ENCODE data around the gene NEK11. TPM values are rescaled to one million over a fixed set of nuclear protein-coding genes. Genes with fewer than 3 reads are reported as not detected.

Gene NEK11
- total RNA-seq, 2 experiments from 2014 or later: 1.6 to 4.2 TPM

DNA sequence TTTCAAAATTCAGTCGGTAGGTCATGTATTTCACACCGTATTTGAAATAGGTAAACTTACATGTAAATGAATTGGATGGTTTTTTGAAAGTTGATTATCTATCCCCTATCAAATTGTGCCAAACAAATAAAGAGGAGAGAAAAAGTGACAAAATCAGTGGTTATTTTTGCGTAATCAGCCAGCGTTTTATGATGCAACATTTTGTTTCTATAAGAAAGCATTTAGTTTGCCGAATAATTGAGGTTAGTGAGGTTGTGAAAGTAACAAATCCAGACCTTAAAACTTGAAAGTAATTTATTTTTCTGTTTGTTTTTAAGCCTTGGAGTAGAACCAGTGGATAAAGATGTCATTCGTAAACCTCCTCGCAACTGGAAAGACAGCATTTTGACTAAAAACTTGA, 29.4 kb upstream of the NEK11 start:
- no peaks in the 10 kb centered on the region for H3K9me3 ChIP-seq (ENCODE audit: control insufficient read depth in 1 of 2, insufficient read depth in 1 of 2, low read length in 2 of 2)
- no peaks in the 10 kb centered on the region for H3K27me3 ChIP-seq (ENCODE audit: control insufficient read depth in 1 of 2, insufficient read depth in 2 of 2, low read length in 2 of 2)
- H3K27ac ChIP-seq (ENCODE audit: low read depth in 1 of 2, low read length in 2 of 2): no peak overlapping the region
- Mint-ChIP-seq H3K27ac (no peak overlapping the region), H3K9me3 (no peaks in the 10 kb centered on the region), H3K27me3 (no peaks in the 10 kb centered on the region), H3K36me3 (ENCODE audit: low read depth) (peaks cover 67% of the 10 kb centered on the region), H3K4me3 (no peak overlapping the region), H3K4me1 (ENCODE audit: low read depth) (no peaks in the 10 kb centered on the region)
- no peak overlapping the region for H3K4me3 ChIP-seq (ENCODE audit: low read length)
- TF ChIP-seq, protein P1, sequence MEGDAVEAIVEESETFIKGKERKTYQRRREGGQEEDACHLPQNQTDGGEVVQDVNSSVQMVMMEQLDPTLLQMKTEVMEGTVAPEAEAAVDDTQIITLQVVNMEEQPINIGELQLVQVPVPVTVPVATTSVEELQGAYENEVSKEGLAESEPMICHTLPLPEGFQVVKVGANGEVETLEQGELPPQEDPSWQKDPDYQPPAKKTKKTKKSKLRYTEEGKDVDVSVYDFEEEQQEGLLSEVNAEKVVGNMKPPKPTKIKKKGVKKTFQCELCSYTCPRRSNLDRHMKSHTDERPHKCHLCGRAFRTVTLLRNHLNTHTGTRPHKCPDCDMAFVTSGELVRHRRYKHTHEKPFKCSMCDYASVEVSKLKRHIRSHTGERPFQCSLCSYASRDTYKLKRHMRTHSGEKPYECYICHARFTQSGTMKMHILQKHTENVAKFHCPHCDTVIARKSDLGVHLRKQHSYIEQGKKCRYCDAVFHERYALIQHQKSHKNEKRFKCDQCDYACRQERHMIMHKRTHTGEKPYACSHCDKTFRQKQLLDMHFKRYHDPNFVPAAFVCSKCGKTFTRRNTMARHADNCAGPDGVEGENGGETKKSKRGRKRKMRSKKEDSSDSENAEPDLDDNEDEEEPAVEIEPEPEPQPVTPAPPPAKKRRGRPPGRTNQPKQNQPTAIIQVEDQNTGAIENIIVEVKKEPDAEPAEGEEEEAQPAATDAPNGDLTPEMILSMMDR (IDR thresholded peaks at IDR 0.05): no peak
- ChIA-PET POLR2A (no interaction called here), CTCF (no interaction called here)
- intact Hi-C loops (cut with DNase I, micrococcal nuclease): no loop called here
- no peaks in the 10 kb centered on the region for H3K4me1 ChIP-seq (ENCODE audit: insufficient read depth, low read length)
- peaks cover 51% of the 10 kb centered on the region for H3K36me3 ChIP-seq (ENCODE audit: insufficient read depth, low read length)
- DNase-seq (no peak), ATAC-seq (ENCODE audit: poor library complexity) (no peak)

DNA sequence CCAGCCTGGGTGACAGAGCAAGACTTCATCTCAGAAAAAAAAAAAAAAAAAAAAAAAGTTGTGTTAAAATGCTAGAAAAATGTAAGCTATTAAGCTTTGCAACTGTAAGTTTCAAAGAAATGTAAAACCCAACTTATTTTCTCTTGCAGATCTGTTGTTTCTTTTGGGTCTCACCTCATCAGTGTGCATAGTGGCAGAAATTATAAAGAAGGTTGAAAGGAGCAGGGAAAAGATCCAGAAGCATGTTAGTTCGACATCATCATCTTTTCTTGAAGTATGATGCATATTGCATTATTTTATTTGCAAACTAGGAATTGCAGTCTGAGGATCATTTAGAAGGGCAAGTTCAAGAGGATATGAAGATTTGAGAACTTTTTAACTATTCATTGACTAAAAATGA, 25.6 kb upstream of the NEK11 start:
- Mint-ChIP-seq H3K36me3 (ENCODE audit: low read depth) (peaks cover 78% of the 10 kb centered on the region), H3K4me1 (ENCODE audit: low read depth) (peaks cover 10% of the 10 kb centered on the region), H3K9me3 (no peaks in the 10 kb centered on the region), H3K4me3 (no peak overlapping the region), H3K27ac (no peak overlapping the region), H3K27me3 (no peaks in the 10 kb centered on the region)
- Histone ChIP-seq H3K9me3 (ENCODE audit: control insufficient read depth in 1 of 2, insufficient read depth in 1 of 2, low read length in 2 of 2) (no peaks in the 10 kb centered on the region), H3K4me3 (ENCODE audit: low read length) (no peak overlapping the region), H3K4me1 (ENCODE audit: insufficient read depth, low read length) (no peaks in the 10 kb centered on the region), H3K36me3 (ENCODE audit: insufficient read depth, low read length) (peaks cover 31% of the 10 kb centered on the region), H3K27me3 (ENCODE audit: control insufficient read depth in 1 of 2, insufficient read depth in 2 of 2, low read length in 2 of 2) (no peaks in the 10 kb centered on the region), H3K27ac (ENCODE audit: low read depth in 1 of 2, low read length in 2 of 2) (no peak overlapping the region)
- TF ChIP-seq, protein P1 (IDR thresholded peaks at IDR 0.05): no peak
- ChIA-PET POLR2A (no interaction called here), CTCF (no interaction called here)
- no peak for ATAC-seq (ENCODE audit: poor library complexity)
- intact Hi-C loops (cut with DNase I, micrococcal nuclease): no loop called here
- DNase-seq: no peak

DNA sequence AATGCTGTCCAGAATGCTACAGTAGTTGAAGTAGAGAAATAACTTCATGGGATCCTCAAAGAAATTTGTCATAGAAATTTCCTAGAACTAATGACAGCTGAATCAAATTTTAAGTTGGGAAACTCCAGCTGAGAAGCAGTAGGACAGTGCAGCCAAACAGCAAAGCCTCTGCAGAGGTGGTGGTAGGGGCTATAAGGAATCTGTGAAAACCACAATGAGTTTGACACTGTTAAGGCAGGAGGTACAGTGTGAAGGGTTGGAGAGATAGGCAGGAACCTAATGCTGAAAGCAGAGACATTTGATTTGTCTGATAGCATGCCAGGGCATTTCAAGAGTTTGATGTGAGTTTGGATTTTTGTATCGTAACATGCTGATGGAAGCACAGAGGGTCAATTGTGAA, 22.1 kb upstream of the NEK11 start:
- H3K27ac ChIP-seq (ENCODE audit: low read depth in 1 of 2, low read length in 2 of 2): no peak overlapping the region
- no peaks in the 10 kb centered on the region for H3K4me1 ChIP-seq (ENCODE audit: insufficient read depth, low read length)
- H3K36me3 Mint-ChIP-seq (ENCODE audit: low read depth): peaks cover 78% of the 10 kb centered on the region
- ATAC-seq (ENCODE audit: poor library complexity) (no peak), DNase-seq (no peak)
- TF ChIP-seq, protein P1 (IDR thresholded peaks at IDR 0.05): no peak
- H3K9me3 ChIP-seq (ENCODE audit: control insufficient read depth in 1 of 2, insufficient read depth in 1 of 2, low read length in 2 of 2): no peaks in the 10 kb centered on the region
- no peaks in the 10 kb centered on the region for H3K9me3 Mint-ChIP-seq
- H3K4me3 ChIP-seq (ENCODE audit: low read length): no peak overlapping the region
- POLR2A ChIA-PET: no interaction called here
- peaks cover 22% of the 10 kb centered on the region for H3K36me3 ChIP-seq (ENCODE audit: insufficient read depth, low read length)
- no peaks in the 10 kb centered on the region for H3K27me3 ChIP-seq (ENCODE audit: control insufficient read depth in 1 of 2, insufficient read depth in 2 of 2, low read length in 2 of 2)
- no peak overlapping the region for H3K27ac Mint-ChIP-seq
- CTCF ChIA-PET: no interaction called here
- peaks cover 10% of the 10 kb centered on the region for H3K4me1 Mint-ChIP-seq (ENCODE audit: low read depth)
- intact Hi-C loops (cut with DNase I, micrococcal nuclease): no loop called here
- no peaks in the 10 kb centered on the region for H3K27me3 Mint-ChIP-seq
- no peak overlapping the region for H3K4me3 Mint-ChIP-seq

Measured in CD4-positive, alpha-beta T cell (primary cell).